HG02852 (cell line): ENCODE data around the gene OR1J1.

Source experiments
- ATAC-seq: cut with Tn5 transposase; IDR thresholded peaks from one replicate; pipeline ENCODE4 v1.9.1; 2021; ENCODE audit warnings: mild to moderate bottlenecking, moderate library complexity; ENCODE audit not compliant: unreplicated experiment

OR1J1 gene

GRCh38 chr9:122446819-122447484 lies 30.8 kb downstream of the OR1J1 start:
- no peak for ATAC-seq

- no peak for ATAC-seq
These were observed 32.5 kb downstream of the OR1J1 start for GRCh38 chr9:122445155-122445749.

- no peak for ATAC-seq
These were observed 33.5 kb downstream of the OR1J1 start for GRCh38 chr9:122444041-122444733.

- no peak for ATAC-seq
These were observed 35.2 kb downstream of the OR1J1 start for GRCh38 chr9:122442568-122442967.
